Posterior vena cava (tissue), 2 donors: ENCODE data around the gene UNC5C. TPM values are rescaled to one million over a fixed set of nuclear protein-coding genes. Genes with fewer than 3 reads are reported as not detected.

ENCODE experiments used
- DNase-seq: peaks from one replicate; pipeline ENCODE4 v3.0.0-alpha.2; 2020; ENCODE audit warnings: low spot score
- intact Hi-C, 2 donors: fragments of 100-400 bp; cut with DNase I; formaldehyde crosslinking; loops; one replicate each; pipeline versions ENCODE4 v1.14.1 to v1.14.2; 2022 to 2023
- total RNA-seq, 2 donors: library from RNA; stranded (reverse); fragmentation: NEBNext Ultra II Directional; extraction: Animal tissue kit (Norgen Biotek cat#: 25700); gene quantifications; one replicate each; pipeline ENCODE4 v1.2.1, GENCODE V29; 2021
- donor health status: DM: yes; HTN: yes; CAD: no.
- donor health status: DM: yes; HTN: yes; CAD: no.

The UNC5C gene
- total RNA-seq, 2 donors from 2014 or later = 9.2 to 14.9 TPM

- intact Hi-C loops = no loop called here
- no peak for DNase-seq
These were observed 248.5 kb downstream of the UNC5C start for GRCh38 chr4:95300304-95300703.

- DNase-seq = no peak
- intact Hi-C loops = no loop called here
These were observed 252.7 kb downstream of the UNC5C start for GRCh38 chr4:95296052-95296451.

- no peak for DNase-seq
- intact Hi-C loops = no loop called here
These were observed 253.6 kb downstream of the UNC5C start for GRCh38 chr4:95295157-95295556.

- intact Hi-C loops = no loop called here
- no peak for DNase-seq
These were observed 254.5 kb downstream of the UNC5C start for GRCh38 chr4:95294321-95294720.

GRCh38 chr4:95293014-95293413 lies 255.8 kb downstream of the UNC5C start:
- DNase-seq = no peak
- intact Hi-C loops = no loop called here

- DNase-seq = no peak
- intact Hi-C loops = no loop called here
These were observed 258.1 kb downstream of the UNC5C start for GRCh38 chr4:95290702-95291101.

- no peak for DNase-seq
- intact Hi-C loops = no loop called here
These were observed 259.6 kb downstream of the UNC5C start for GRCh38 chr4:95289028-95289634.

- no peak for DNase-seq
- intact Hi-C loops = no loop called here
These were observed 260.2 kb downstream of the UNC5C start for GRCh38 chr4:95288552-95288951.

GRCh38 chr4:95285797-95286196 lies 263.0 kb downstream of the UNC5C start:
- no peak for DNase-seq
- intact Hi-C loops = no loop called here

- DNase-seq = no peak
- intact Hi-C loops = no loop called here
These were observed 264.1 kb downstream of the UNC5C start for GRCh38 chr4:95284655-95285054.

- intact Hi-C loops = no loop called here
- DNase-seq = no peak
These were observed 265.5 kb downstream of the UNC5C start for GRCh38 chr4:95283320-95283719.

GRCh38 chr4:95272797-95273196 lies 276.0 kb downstream of the UNC5C start:
- intact Hi-C loops = no loop called here
- no peak for DNase-seq

GRCh38 chr4:95272036-95272435 lies 276.7 kb downstream of the UNC5C start:
- intact Hi-C loops = no loop called here
- no peak for DNase-seq

- intact Hi-C loops = no loop called here
These were observed 279.8 kb downstream of the UNC5C start for GRCh38 chr4:95268819-95269565.

GRCh38 chr4:95267081-95267480 lies 281.7 kb downstream of the UNC5C start:
- intact Hi-C loops = no loop called here
- DNase-seq = no peak

More at GRCh38 chr4:95268819-95269565, 279.8 kb downstream of the UNC5C start:
- no peak for DNase-seq

GRCh38 chr4:95265814-95266740 lies 282.7 kb downstream of the UNC5C start:
- intact Hi-C loops = no loop called here
- no peak for DNase-seq

- DNase-seq = no peak
- intact Hi-C loops = no loop called here
These were observed 283.9 kb downstream of the UNC5C start for GRCh38 chr4:95264843-95265242.

- no peak for DNase-seq
- intact Hi-C loops = no loop called here
These were observed 284.8 kb downstream of the UNC5C start for GRCh38 chr4:95263960-95264359.

- intact Hi-C loops = no loop called here
- DNase-seq = no peak
These were observed 285.4 kb downstream of the UNC5C start for GRCh38 chr4:95263391-95263790.
